GM21825 (cell line): ENCODE data around the gene DTYMK.
"Not testable (repeated sequence)": the region's sequence is repeated elsewhere in the genome, so short reads cannot be mapped to it uniquely, and the experiment has no call there.

Experiments used
- ATAC-seq: cut with Tn5 transposase; IDR thresholded peaks from one replicate; pipeline ENCODE4 v1.9.1; 2021; ENCODE audit warnings: mild to moderate bottlenecking, moderate library complexity; ENCODE audit not compliant: unreplicated experiment

DTYMK gene

GRCh38 chr2:241673189-241673663 lies 13.4 kb downstream of the DTYMK start:
- ATAC-seq = no peak

GRCh38 chr2:241672243-241673188 lies 14.1 kb downstream of the DTYMK start:
- no peak for ATAC-seq

GRCh38 chr2:241671457-241672240 lies 15.0 kb downstream of the DTYMK start:
- ATAC-seq = no peak

- ATAC-seq = no peak
These were observed 16.1 kb downstream of the DTYMK start for GRCh38 chr2:241670333-241671110.

GRCh38 chr2:241668839-241669238 lies 17.8 kb downstream of the DTYMK start:
- ATAC-seq = no peak

GRCh38 chr2:241668354-241668753 lies 18.3 kb downstream of the DTYMK start:
- no peak for ATAC-seq

GRCh38 chr2:241666627-241667400 lies 19.8 kb downstream of the DTYMK start:
- ATAC-seq = no peak

GRCh38 chr2:241665731-241666440 lies 20.7 kb downstream of the DTYMK start:
- ATAC-seq = no peak

GRCh38 chr2:241662731-241663130 lies 23.9 kb downstream of the DTYMK start:
- ATAC-seq = not testable (repeated sequence)

- no peak for ATAC-seq
These were observed 25.9 kb downstream of the DTYMK start for GRCh38 chr2:241660593-241661213.

GRCh38 chr2:241659150-241659739 lies 27.4 kb downstream of the DTYMK start:
- no peak for ATAC-seq

GRCh38 chr2:241658296-241658695 lies 28.3 kb downstream of the DTYMK start:
- no peak for ATAC-seq

- no peak for ATAC-seq
These were observed 28.8 kb downstream of the DTYMK start for GRCh38 chr2:241657786-241658254.

GRCh38 chr2:241656190-241656741 lies 30.3 kb downstream of the DTYMK start:
- no peak for ATAC-seq

GRCh38 chr2:241655516-241656189 lies 31.0 kb downstream of the DTYMK start:
- no peak for ATAC-seq

- ATAC-seq = no peak
These were observed 32.1 kb downstream of the DTYMK start for GRCh38 chr2:241654551-241654950.

- no peak for ATAC-seq
These were observed 33.3 kb downstream of the DTYMK start for GRCh38 chr2:241653210-241653750.
